ENCODE results near the gene PIRT. TPM values are rescaled to one million over a fixed set of nuclear protein-coding genes. Genes with fewer than 3 reads are reported as not detected.

The PIRT gene
- total RNA-seq, 2 experiments from 2014 or later, result not detected

GRCh38 chr17:10827898-10828552 lies 9.9 kb downstream of the PIRT start:
- CTCF ChIA-PET, result interaction anchor here (0.6 kb wide), 1 partner anchor 806 kb away, joined by 3 read pairs; no protein-coding TSS in a partner anchor
- POLR2A ChIA-PET, result no interaction called here

GRCh38 chr17:10824874-10825273 lies 13.0 kb downstream of the PIRT start:
- CTCF ChIA-PET, result no interaction called here

GRCh38 chr17:10821770-10822169 lies 16.1 kb downstream of the PIRT start:
- ChIA-PET POLR2A (interaction anchor here (0.5 kb wide), 1 partner anchor 13 kb away, joined by 4 read pairs; no protein-coding TSS in a partner anchor), CTCF (no interaction called here)

More at GRCh38 chr17:10824874-10825273, 13.0 kb downstream of the PIRT start:
- POLR2A ChIA-PET, result no interaction called here

GRCh38 chr17:10821054-10821453 lies 16.8 kb downstream of the PIRT start:
- CTCF ChIA-PET, result no interaction called here
- POLR2A ChIA-PET, result no interaction called here

- ChIA-PET POLR2A (no interaction called here), CTCF (no interaction called here)
These were observed 22.6 kb downstream of the PIRT start for GRCh38 chr17:10815319-10815718.

- CTCF ChIA-PET, result no interaction called here
- POLR2A ChIA-PET, result no interaction called here
These were observed 23.8 kb downstream of the PIRT start for GRCh38 chr17:10814075-10814474.

GRCh38 chr17:10812674-10813073 lies 25.2 kb downstream of the PIRT start:
- POLR2A ChIA-PET, result no interaction called here
- CTCF ChIA-PET, result no interaction called here

GRCh38 chr17:10809605-10810004 lies 28.3 kb downstream of the PIRT start:
- ChIA-PET CTCF (no interaction called here), POLR2A (no interaction called here)

GRCh38 chr17:10807704-10808128 lies 30.2 kb downstream of the PIRT start:
- ChIA-PET POLR2A (no interaction called here), CTCF (no interaction called here)

- CTCF ChIA-PET, result no interaction called here
- POLR2A ChIA-PET, result no interaction called here
These were observed 31.2 kb downstream of the PIRT start for GRCh38 chr17:10806545-10807262.

- POLR2A ChIA-PET, result no interaction called here
- CTCF ChIA-PET, result no interaction called here
These were observed 32.0 kb downstream of the PIRT start for GRCh38 chr17:10805911-10806310.

- CTCF ChIA-PET, result no interaction called here
- POLR2A ChIA-PET, result no interaction called here
These were observed 33.3 kb downstream of the PIRT start for GRCh38 chr17:10804546-10804945.

GRCh38 chr17:10803830-10804475 lies 33.9 kb downstream of the PIRT start, which contains the start of gene TMEM238L:
TMEM238L (minus strand) TSS chr17:10804099; CDS start chr17:10803963, 136 bp downstream.
- ChIA-PET POLR2A (no interaction called here), CTCF (no interaction called here)

GRCh38 chr17:10803350-10803749 lies 34.5 kb downstream of the PIRT start:
- CTCF ChIA-PET, result no interaction called here
- POLR2A ChIA-PET, result no interaction called here

GRCh38 chr17:10802496-10803284 lies 35.2 kb downstream of the PIRT start:
- ChIA-PET CTCF (no interaction called here), POLR2A (no interaction called here)

GRCh38 chr17:10799407-10799806 lies 38.5 kb downstream of the PIRT start:
- CTCF ChIA-PET, result no interaction called here
- POLR2A ChIA-PET, result no interaction called here

GRCh38 chr17:10798910-10799309 lies 39.0 kb downstream of the PIRT start:
- POLR2A ChIA-PET, result no interaction called here
- CTCF ChIA-PET, result no interaction called here

- ChIA-PET POLR2A (no interaction called here), CTCF (no interaction called here)
These were observed 39.5 kb downstream of the PIRT start for GRCh38 chr17:10798332-10798749.

GRCh38 chr17:10797476-10798328 lies 40.2 kb downstream of the PIRT start:
- CTCF ChIA-PET, result no interaction called here
- POLR2A ChIA-PET, result no interaction called here

GRCh38 chr17:10793816-10794215 lies 44.1 kb downstream of the PIRT start:
- ChIA-PET POLR2A (no interaction called here), CTCF (no interaction called here)
